MCF 10A (cell line): ENCODE results near the gene THOC6. TPM values are rescaled to one million over a fixed set of nuclear protein-coding genes. Genes with fewer than 3 reads are reported as not detected.

Source experiments
- BruUV-seq: library from RNA; stranded (reverse); fragments of 400-500 nt; replicated peaks from 2 replicates; lab custom pipeline; 2021; lab: Mats Ljungman, UMichigan
- CTCF ChIA-PET: fragments of 300-600 bp; sonication (Branson Sonifier 250); formaldehyde crosslinking; extraction: SDS; loops from one replicate; lab custom pipeline; 2021; ENCODE audit warnings: antibody characterized with exemption, inconsistent platforms; lab: Yijun Ruan, JAX
- POLR2A ChIA-PET: fragments of 300-600, 350-650 bp; sonication (Branson Sonifier 250); formaldehyde crosslinking; extraction: SDS; loops from one replicate; lab custom pipeline; 2020; ENCODE audit warnings: antibody characterized with exemption, inconsistent platforms; lab: Yijun Ruan, JAX
- DNase-seq: peaks from one replicate; pipeline ENCODE4 v3.0.0-alpha.2; 2018; ENCODE audit not compliant: unreplicated experiment
- H3K27ac Mint-ChIP-seq: one replicate; pipeline ENCODE4 v1.8.0; 2022; ENCODE audit warnings: mild to moderate bottlenecking, low read depth, mixed read lengths; ENCODE audit not compliant: unreplicated experiment
- H3K27me3 Mint-ChIP-seq: one replicate; pipeline ENCODE4 v1.8.0; 2022; ENCODE audit warnings: mixed read lengths; ENCODE audit not compliant: insufficient read depth, unreplicated experiment
- H3K36me3 Mint-ChIP-seq: one replicate; pipeline ENCODE4 v1.8.0; 2022; ENCODE audit warnings: mild to moderate bottlenecking, moderate library complexity, mixed read lengths; ENCODE audit not compliant: insufficient read depth, unreplicated experiment
- H3K4me1 Mint-ChIP-seq: one replicate; pipeline ENCODE4 v1.8.0; 2022; ENCODE audit warnings: mixed read lengths; ENCODE audit not compliant: insufficient read depth, unreplicated experiment
- H3K4me3 Mint-ChIP-seq: one replicate; pipeline ENCODE4 v1.8.0; 2022; ENCODE audit warnings: mild to moderate bottlenecking, moderate library complexity, mixed read lengths; ENCODE audit not compliant: unreplicated experiment
- H3K9me3 Mint-ChIP-seq: one replicate; pipeline ENCODE4 v1.8.0; 2022; ENCODE audit warnings: mixed read lengths; ENCODE audit not compliant: unreplicated experiment
- CTCF ChIP-seq: fragments of 200-600 bp; IDR thresholded peaks from one replicate; pipeline ENCODE4 v1.8.0; 2022; ENCODE audit warnings: antibody characterized with exemption, mild to moderate bottlenecking; ENCODE audit not compliant: unreplicated experiment
- intact Hi-C: fragments of 100-400 bp; cut with micrococcal nuclease; formaldehyde crosslinking; loops from 2 replicates; pipeline ENCODE4 v1.14.1; 2022
- total RNA-seq: library from RNA; stranded (reverse); gene quantifications from 2 replicates; pipeline ENCODE4 v1.2.3, GENCODE V29; 2022

The THOC6 gene
- total RNA-seq, 1 experiment from 2014 or later, result 53.1 TPM

DNA sequence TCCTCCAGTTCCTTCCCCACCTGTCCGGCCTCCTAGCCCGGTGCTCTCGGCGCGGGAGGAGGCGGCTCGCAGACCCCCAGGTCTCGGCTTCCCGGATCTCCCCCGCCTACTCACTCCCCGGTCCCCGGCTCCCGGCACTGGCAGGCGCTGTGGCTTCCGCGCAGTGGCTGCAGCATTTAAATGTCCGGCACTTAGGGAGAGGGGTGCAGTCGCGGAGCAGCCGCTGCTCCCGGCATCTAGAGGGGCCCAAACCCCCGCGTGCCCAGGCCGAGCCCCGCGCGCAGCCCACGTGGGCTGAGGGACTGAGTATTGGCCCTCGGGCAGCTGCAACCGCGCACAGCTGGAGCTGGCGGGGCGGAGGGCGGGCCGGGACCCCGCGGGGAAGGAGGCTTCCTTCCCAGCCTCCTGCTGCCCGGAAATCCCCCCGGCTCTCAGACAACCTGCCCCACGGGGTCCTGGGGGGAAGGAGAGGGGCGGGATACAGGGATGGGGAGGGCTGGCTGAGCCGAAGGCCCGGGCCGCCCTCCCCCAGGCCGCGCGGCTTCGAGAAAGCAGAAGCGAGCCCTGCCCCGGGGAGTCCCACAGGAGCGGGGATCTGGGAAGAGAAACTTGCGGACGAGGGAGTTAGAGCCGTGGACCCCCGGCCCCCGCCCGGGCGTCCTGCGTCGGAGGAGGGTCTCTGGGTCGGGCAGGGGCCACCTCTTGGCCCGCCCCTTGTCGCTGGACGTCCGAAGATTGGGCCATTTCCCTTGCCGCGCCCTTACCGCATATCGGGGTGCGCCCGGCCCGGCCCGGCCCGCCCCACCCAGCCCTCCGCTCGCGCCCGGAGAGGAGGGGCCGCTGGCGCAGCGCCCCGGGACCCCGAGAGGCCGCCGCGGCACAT lies 22.2 kb downstream of the THOC6 start, which contains the start of gene MMP25:
TSS of gene MMP25 (plus strand) at position 804 of the 883 bp plus-strand sequence. CDS start 357 bp downstream, outside the sequence.
- H3K4me3 Mint-ChIP-seq, result peak within 1 kb of the TSS; percentile 43
- H3K36me3 Mint-ChIP-seq, result no peaks in the 10 kb centered on the region
- DNase-seq, result no peak
- no peak for TF ChIP-seq CTCF
- no peak within 1 kb of the TSS for H3K27ac Mint-ChIP-seq
- H3K27me3 Mint-ChIP-seq, result peaks cover 48% of the 10 kb centered on the region
- CTCF ChIA-PET, result interaction anchor here (1.8 kb wide), 1 partner anchor 12 kb away, joined by 4 read pairs; no protein-coding TSS in a partner anchor
- intact Hi-C loops, result no loop called here
- H3K4me1 Mint-ChIP-seq, result no peaks in the 10 kb centered on the region
- POLR2A ChIA-PET, result interaction anchor here (0.7 to 0.9 kb wide), 3 partner anchors 12 to 89 kb away, joined by 3 to 4 read pairs (median 3); partner anchors contain the start of gene ZNF213
- BruUV-seq, result no TSS peak
- H3K9me3 Mint-ChIP-seq, result no peaks in the 10 kb centered on the region

DNA sequence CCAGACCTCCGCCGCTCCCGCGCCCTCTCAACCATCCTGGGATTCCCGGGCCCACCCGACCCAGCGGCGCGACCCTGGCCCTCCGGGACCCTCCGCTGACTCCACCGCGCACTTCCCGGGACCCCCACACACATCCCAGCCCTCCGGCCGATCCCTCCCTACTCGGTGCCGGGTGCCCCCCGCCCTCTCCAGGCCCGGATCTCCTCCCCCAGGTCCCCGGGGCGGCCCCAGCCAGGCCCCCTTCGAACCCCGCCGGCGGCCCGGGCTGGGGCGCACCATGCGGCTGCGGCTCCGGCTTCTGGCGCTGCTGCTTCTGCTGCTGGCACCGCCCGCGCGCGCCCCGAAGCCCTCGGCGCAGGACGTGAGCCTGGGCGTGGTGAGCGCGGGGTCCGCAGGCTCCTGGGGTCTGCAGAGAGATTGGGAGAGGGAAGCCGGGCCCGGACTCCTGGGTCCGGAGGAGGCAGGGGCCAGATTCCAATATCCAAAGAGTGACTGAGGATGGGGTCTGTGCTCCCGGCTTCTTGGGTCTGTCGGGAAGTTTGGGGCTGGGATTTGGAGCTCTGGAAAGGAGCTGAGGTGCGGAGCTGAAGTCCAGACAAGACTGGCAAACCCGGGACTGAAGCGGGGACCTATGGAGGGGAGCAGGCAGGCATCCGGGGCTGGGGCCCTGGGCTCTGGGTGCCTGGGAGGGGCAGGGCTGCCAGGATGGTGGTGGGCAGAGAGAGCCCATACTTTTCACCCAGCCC lies 23.0 kb downstream of the THOC6 start:
- CTCF ChIA-PET, result interaction anchor here (0.6 to 5.8 kb wide), 5 partner anchors 10 to 81 kb away, joined by 3 to 51 read pairs (median 4); no protein-coding TSS in a partner anchor
- POLR2A ChIA-PET, result interaction anchor here (1.8 to 3.0 kb wide), 2 partner anchors 16 to 26 kb away, joined by 7 read pairs; no protein-coding TSS in a partner anchor
- H3K36me3 Mint-ChIP-seq, result no peaks in the 10 kb centered on the region
- no peaks in the 10 kb centered on the region for H3K9me3 Mint-ChIP-seq
- BruUV-seq, result no TSS peak
- peaks cover 53% of the 10 kb centered on the region for H3K27me3 Mint-ChIP-seq
- no peak overlapping the region for H3K27ac Mint-ChIP-seq
- peak overlapping the region; percentile 43 for H3K4me3 Mint-ChIP-seq
- TF ChIP-seq CTCF, result no peak
- DNase-seq, result no peak
- no peaks in the 10 kb centered on the region for H3K4me1 Mint-ChIP-seq
- intact Hi-C loops, result no loop called here

- intact Hi-C loops, result no loop called here
- Mint-ChIP-seq H3K4me3 (no peak overlapping the region), H3K9me3 (no peaks in the 10 kb centered on the region), H3K36me3 (no peaks in the 10 kb centered on the region), H3K4me1 (no peaks in the 10 kb centered on the region), H3K27me3 (peaks cover 58% of the 10 kb centered on the region), H3K27ac (no peak overlapping the region)
- no peak for DNase-seq
- ChIA-PET CTCF (interaction anchor here (0.6 to 5.8 kb wide), 6 partner anchors 9 to 82 kb away, joined by 3 to 51 read pairs (median 5); no protein-coding TSS in a partner anchor), POLR2A (interaction anchor here (0.9 to 3.0 kb wide), 4 partner anchors 9 to 26 kb away, joined by 3 to 7 read pairs (median 5); no protein-coding TSS in a partner anchor)
- no peak for TF ChIP-seq CTCF
- BruUV-seq, result no TSS peak
These were observed 23.5 kb downstream of the THOC6 start for GRCh38 chr16:3047387-3047720.
